HG02885 (cell line): Measurements from ENCODE around the gene KDR.

Experiments used
- ATAC-seq: cut with Tn5 transposase; IDR thresholded peaks from one replicate; pipeline ENCODE4 v1.9.1; 2021; ENCODE audit warnings: mild to moderate bottlenecking; ENCODE audit not compliant: unreplicated experiment, poor library complexity

The KDR gene

DNA sequence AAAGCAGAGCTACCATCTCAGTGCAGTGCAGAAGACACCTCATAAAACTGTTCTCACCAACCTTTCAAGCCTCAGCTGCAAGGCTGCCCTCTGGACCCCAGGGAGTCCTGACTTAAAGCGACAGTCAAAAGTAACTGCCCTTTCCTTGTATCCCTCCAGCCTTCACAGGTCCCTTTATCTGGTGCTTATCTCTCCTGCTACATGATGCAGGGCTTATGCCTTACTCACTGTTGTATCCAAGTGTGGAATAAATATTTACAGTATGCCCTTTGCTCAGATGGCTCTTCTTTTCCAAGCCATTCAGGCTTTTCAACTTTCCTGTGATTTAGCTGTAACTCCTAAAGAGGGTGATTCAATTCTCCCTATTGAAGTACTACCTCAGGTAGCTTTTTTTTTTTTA, 92.6 kb downstream of the KDR start:
- no peak for ATAC-seq

GRCh38 chr4:55032179-55032578, 93.2 kb downstream of the KDR start:
- ATAC-seq, result no peak

DNA sequence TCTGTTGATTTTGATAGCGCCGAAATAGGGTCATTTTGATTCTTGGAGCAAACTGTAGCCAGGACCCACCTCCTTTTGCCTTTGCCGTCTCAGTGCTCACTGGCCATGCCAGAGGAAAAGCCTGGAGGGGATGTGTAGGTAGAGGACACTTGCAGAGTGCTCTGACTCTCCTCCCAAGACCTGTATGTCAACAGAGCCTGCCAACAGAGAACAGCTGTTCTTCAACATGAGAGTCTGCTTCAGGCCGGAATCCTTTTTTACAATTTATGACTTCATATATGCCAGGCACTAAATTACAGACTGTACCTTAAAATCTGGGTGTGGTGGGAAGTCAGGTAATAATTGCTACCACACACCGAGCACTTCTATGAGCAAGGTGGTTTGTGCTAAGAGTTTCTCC, 94.2 kb downstream of the KDR start:
- ATAC-seq, result no peak

DNA sequence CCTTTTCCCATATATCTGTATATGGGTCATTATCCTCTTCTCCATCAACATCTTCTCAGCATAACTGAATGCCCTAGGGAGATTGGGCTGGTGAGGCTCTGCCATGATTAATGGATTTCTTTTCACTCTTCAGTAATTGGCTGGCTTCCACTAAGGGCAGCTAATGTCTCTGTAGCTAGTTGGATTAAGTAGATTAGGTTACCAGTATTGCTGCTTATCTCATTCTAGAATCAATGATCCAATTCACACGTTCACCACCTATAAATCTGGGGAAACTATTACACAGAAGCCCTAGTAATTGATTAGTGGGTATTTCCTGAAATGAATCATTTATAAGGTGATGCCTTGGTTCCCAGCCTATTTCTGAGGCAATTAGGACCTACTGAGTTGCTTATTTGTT, 94.8 kb downstream of the KDR start:
- no peak for ATAC-seq

DNA sequence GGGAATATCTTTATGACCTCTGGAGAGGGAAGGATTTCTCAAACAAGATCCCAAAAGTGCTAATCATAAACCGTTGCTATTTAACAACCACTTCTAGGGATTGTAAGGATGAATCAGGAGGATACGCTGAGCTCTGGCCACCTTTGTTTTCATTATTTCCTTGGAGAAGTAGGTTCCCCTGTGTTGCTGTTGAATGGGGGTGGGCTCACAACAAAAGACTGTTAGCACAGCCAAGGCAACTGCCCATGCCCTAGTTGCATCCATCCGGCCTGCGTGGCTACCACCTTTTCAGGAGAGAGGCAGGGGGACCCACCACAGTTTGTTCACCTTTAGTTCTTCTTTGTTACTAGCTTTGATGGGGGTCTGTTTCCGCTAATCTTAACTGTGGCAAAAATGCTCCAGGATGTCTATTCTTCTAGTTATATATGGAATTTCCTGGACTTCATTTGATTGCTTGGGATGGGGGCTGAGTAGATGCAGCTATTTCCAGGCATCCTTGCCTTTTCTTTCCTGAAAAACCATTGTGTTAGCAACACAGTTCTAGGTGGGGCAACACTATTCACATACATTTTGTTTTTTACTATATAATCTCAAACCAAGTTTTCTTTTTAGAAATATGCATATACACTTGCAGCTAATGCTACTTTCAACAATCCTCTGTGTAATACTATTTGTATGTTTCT, 95.4 kb downstream of the KDR start:
- no peak for ATAC-seq

- no peak for ATAC-seq
These were observed 96.1 kb downstream of the KDR start for GRCh38 chr4:55029321-55029720.
